HEK293 (cell line): ENCODE results near the gene STK10.

ENCODE experiments used
- CTCF ChIA-PET: fragments of 350-600 bp; formaldehyde crosslinking; extraction: SDS; loops from one replicate; lab custom pipeline; 2021; ENCODE audit warnings: antibody characterized with exemption; lab: Yijun Ruan, JAX
- POLR2A ChIA-PET: fragments of 300-600 bp; formaldehyde crosslinking; extraction: SDS; loops from one replicate; lab custom pipeline; 2020; ENCODE audit warnings: antibody characterized with exemption, inconsistent platforms; lab: Yijun Ruan, JAX
- H3K27ac ChIP-seq: fragments of 200-500 bp; sonication (Bioruptor generic); 2 replicates; pipeline ENCODE4 v1.5.1; 2014; ENCODE audit warnings: low read depth, low read length, control low read depth, inconsistent platforms; ENCODE audit errors: extremely low read depth
- H3K36me3 ChIP-seq, 2 experiments: fragments of 200-500 bp in 1 of 2; sonication (Bioruptor generic) in 1 of 2; 1 replicate in 1 of 2; 2 replicates in 1 of 2; pipeline ENCODE4 v1.5.1; 2014 to 2017; ENCODE audit warnings: inconsistent platforms in 2 of 2, low read length in 2 of 2; ENCODE audit not compliant: control insufficient read depth in 2 of 2, insufficient read depth in 1 of 2
- H3K4me1 ChIP-seq: fragments of 200-500 bp; sonication (Bioruptor generic); 2 replicates; pipeline ENCODE4 v1.5.1; 2014; ENCODE audit warnings: mild to moderate bottlenecking, low read length, inconsistent platforms; ENCODE audit not compliant: control insufficient read depth, insufficient read depth
- H3K4me3 ChIP-seq: 2 replicates; pipeline ENCODE4 v1.5.1; 2011; ENCODE audit warnings: low read depth, mild to moderate bottlenecking, control low read depth, low read length, moderate library complexity
- H3K9me3 ChIP-seq: fragments of 200-500 bp; sonication (Bioruptor generic); 2 replicates; pipeline ENCODE4 v1.5.1; 2014; ENCODE audit warnings: low read depth, low read length, inconsistent platforms; ENCODE audit not compliant: control insufficient read depth, insufficient read depth
- CTCF ChIP-seq: fragments of 450-650 bp; formaldehyde crosslinking; IDR thresholded peaks from 2 replicates; pipeline ENCODE4 v1.5.1; 2016; ENCODE audit warnings: missing biosample characterization, missing genetic modification characterization
- HOXD13 ChIP-seq: sonication (generic); formaldehyde crosslinking; IDR thresholded peaks from 2 replicates; pipeline ENCODE4 v1.8.0; 2022; ENCODE audit warnings: missing genetic modification reagents, borderline replicate concordance
- KLF8 ChIP-seq: fragments of 450-650 bp; formaldehyde crosslinking; IDR thresholded peaks from 2 replicates; pipeline ENCODE4 v1.5.1; 2016; ENCODE audit warnings: missing biosample characterization, missing genetic modification characterization
- RBAK ChIP-seq: fragments of 450-650 bp; formaldehyde crosslinking; IDR thresholded peaks from 2 replicates; pipeline ENCODE4 v1.5.1; 2016; ENCODE audit warnings: missing biosample characterization, missing genetic modification characterization
- SP2 ChIP-seq: fragments of 450-650 bp; formaldehyde crosslinking; IDR thresholded peaks from 2 replicates; pipeline ENCODE4 v1.5.1; 2016; ENCODE audit warnings: missing biosample characterization, missing genetic modification characterization
- TSHZ1 ChIP-seq: fragments of 450-650 bp; formaldehyde crosslinking; IDR thresholded peaks from 2 replicates; pipeline ENCODE4 v1.5.1; 2016; ENCODE audit warnings: missing biosample characterization, missing genetic modification characterization, borderline replicate concordance
- WT1 ChIP-seq: fragments of 450-650 bp; formaldehyde crosslinking; IDR thresholded peaks from 2 replicates; pipeline ENCODE4 v1.5.1; 2016; ENCODE audit warnings: missing biosample characterization, missing genetic modification characterization
- ZBTB1 ChIP-seq: fragments of 450-650 bp; formaldehyde crosslinking; IDR thresholded peaks from 2 replicates; pipeline ENCODE4 v1.5.1; 2016; ENCODE audit warnings: missing biosample characterization, missing genetic modification characterization
- ZFP3 ChIP-seq: fragments of 450-650 bp; formaldehyde crosslinking; IDR thresholded peaks from 2 replicates; pipeline ENCODE4 v1.5.1; 2016; ENCODE audit warnings: low read depth, missing biosample characterization, missing genetic modification characterization
- ZNF184 ChIP-seq: fragments of 450-650 bp; IDR thresholded peaks from 2 replicates; pipeline ENCODE4 v1.5.1; 2018; ENCODE audit warnings: missing biosample characterization, mild to moderate bottlenecking, missing genetic modification characterization
- ZNF19 ChIP-seq: fragments of 450-650 bp; formaldehyde crosslinking; IDR thresholded peaks from 2 replicates; pipeline ENCODE4; 2016; ENCODE audit warnings: missing biosample characterization, missing genetic modification characterization, low read depth
- ZNF202 ChIP-seq: fragments of 450-650 bp; formaldehyde crosslinking; IDR thresholded peaks from 2 replicates; pipeline ENCODE4 v1.5.1; 2016; ENCODE audit warnings: missing biosample characterization, missing genetic modification characterization, borderline replicate concordance
- ZNF23 ChIP-seq: fragments of 450-650 bp; formaldehyde crosslinking; IDR thresholded peaks from 2 replicates; pipeline ENCODE4 v1.5.1; 2016; ENCODE audit warnings: missing biosample characterization, missing genetic modification characterization, borderline replicate concordance
- ZNF350 ChIP-seq: fragments of 450-650 bp; formaldehyde crosslinking; IDR thresholded peaks from 2 replicates; pipeline ENCODE4 v1.5.0; 2017; ENCODE audit warnings: missing biosample characterization, mild to moderate bottlenecking, missing genetic modification characterization
- ZNF394 ChIP-seq: fragments of 450-650 bp; formaldehyde crosslinking; IDR thresholded peaks from 2 replicates; pipeline ENCODE4 v1.5.1; 2016; ENCODE audit warnings: missing biosample characterization, missing genetic modification characterization, mild to moderate bottlenecking, moderate library complexity, borderline replicate concordance
- ZNF596 ChIP-seq: fragments of 450-650 bp; IDR thresholded peaks from 2 replicates; pipeline ENCODE4 v1.5.0; 2018; ENCODE audit warnings: missing biosample characterization, mild to moderate bottlenecking, missing genetic modification characterization, moderate library complexity
- ZNF658 ChIP-seq: fragments of 450-650 bp; formaldehyde crosslinking; IDR thresholded peaks from 2 replicates; pipeline ENCODE4; 2016; ENCODE audit warnings: missing biosample characterization, missing genetic modification characterization
- ZNF777 ChIP-seq: fragments of 450-650 bp; formaldehyde crosslinking; IDR thresholded peaks from 2 replicates; pipeline ENCODE4 v1.5.1; 2017; ENCODE audit warnings: missing biosample characterization, missing genetic modification characterization, borderline replicate concordance
- ZNF791 ChIP-seq: fragments of 450-650 bp; formaldehyde crosslinking; IDR thresholded peaks from 2 replicates; pipeline ENCODE4 v1.5.1; 2016; ENCODE audit warnings: missing biosample characterization, missing genetic modification characterization
- ZSCAN5A ChIP-seq: fragments of 450-650 bp; formaldehyde crosslinking; IDR thresholded peaks from 2 replicates; pipeline ENCODE4 v1.5.1; 2016; ENCODE audit warnings: missing biosample characterization, missing genetic modification characterization

The STK10 gene

GRCh38 chr5:172153695-172154094 is 34.3 kb downstream of the STK10 start:
- CTCF ChIA-PET: interaction anchor here (0.8 kb wide), 1 partner anchor 543 kb away, joined by 3 read pairs; no protein-coding TSS in a partner anchor
- Histone ChIP-seq H3K36me3 (peaks cover 0 to 10% of the 10 kb centered on the region in 2 experiments; a peak in 1 of 3 replicates), H3K27ac (no peak overlapping the region)
- TF ChIP-seq ZNF791 (tag by site-specific recombination): no peak
- TF ChIP-seq ZFP3 (tag by site-specific recombination): peak; percentile 87
- TF ChIP-seq, all 188 proteins: peak for 1
- POLR2A ChIA-PET: no interaction called here
- Histone ChIP-seq H3K4me1 (no peaks in the 10 kb centered on the region), H3K4me3 (no peak overlapping the region), H3K9me3 (no peaks in the 10 kb centered on the region)

- Histone ChIP-seq H3K36me3 (peaks cover 0 to 17% of the 10 kb centered on the region in 2 experiments; a peak in 1 of 3 replicates), H3K9me3 (no peaks in the 10 kb centered on the region), H3K4me3 (no peak overlapping the region), H3K4me1 (no peaks in the 10 kb centered on the region), H3K27ac (no peak overlapping the region)
- POLR2A ChIA-PET: interaction anchor here (0.5 kb wide), 1 partner anchor 121 kb away, joined by 3 read pairs; no protein-coding TSS in a partner anchor
- CTCF ChIA-PET: interaction anchor here (0.7 to 1.0 kb wide), 2 partner anchors 16 to 239 kb away, joined by 3 to 4 read pairs; no protein-coding TSS in a partner anchor
- no peak for TF ChIP-seq HOXD13 (CRISPR knock-in tag)
- TF ChIP-seq ZNF596 (tag by site-specific recombination): no peak
- TF ChIP-seq ZNF394 (tag by site-specific recombination): no peak
- TF ChIP-seq ZNF350: no peak
- no peak for TF ChIP-seq ZBTB1
- no peak for TF ChIP-seq ZNF184 (tag by site-specific recombination)
- no peak for TF ChIP-seq ZNF658
- TF ChIP-seq RBAK (tag by site-specific recombination): no peak
- no peak for TF ChIP-seq ZNF202
- TF ChIP-seq ZNF777 (tag by site-specific recombination): no peak
- TF ChIP-seq WT1 (tag by site-specific recombination): no peak
Measured at GRCh38 chr5:172151661-172152210, 36.3 kb downstream of the STK10 start.

GRCh38 chr5:172150514-172151425 is 37.3 kb downstream of the STK10 start:
- POLR2A ChIA-PET: interaction anchor here (0.6 to 0.7 kb wide), 2 partner anchors 38 to 144 kb away, joined by 3 to 4 read pairs; partner anchors contain the start of gene FBXW11
- Histone ChIP-seq H3K4me3 (no peak overlapping the region), H3K9me3 (no peaks in the 10 kb centered on the region), H3K27ac (no peak overlapping the region), H3K36me3 (peaks cover 0 to 17% of the 10 kb centered on the region in 2 experiments; a peak in 1 of 3 replicates), H3K4me1 (no peaks in the 10 kb centered on the region)
- TF ChIP-seq TSHZ1 (tag by site-specific recombination) (no peak), SP2 (tag by site-specific recombination) (no peak), ZSCAN5A (tag by site-specific recombination) (no peak), ZNF23 (tag by site-specific recombination) (no peak), CTCF (tag by site-specific recombination) (no peak), KLF8 (tag by site-specific recombination) (no peak), ZNF19 (tag by site-specific recombination) (no peak)
- CTCF ChIA-PET: interaction anchor here (0.7 kb wide), 3 partner anchors 11 to 240 kb away, joined by 3 to 6 read pairs (median 3); no protein-coding TSS in a partner anchor
